Measurements from ENCODE around the gene SH3PXD2A. TPM values are rescaled to one million over a fixed set of nuclear protein-coding genes. Genes with fewer than 3 reads are reported as not detected.

Gene SH3PXD2A
- total and polyA plus RNA-seq, 2 donors (not counting 1 experiment from before 2014, with no cell fraction given), result 3.2 to 33.5 TPM

- no peak overlapping the region for H3K9ac ChIP-seq (ENCODE audit: low read length)
- no peaks in the 10 kb centered on the region for H3K4me1 Mint-ChIP-seq
- peaks cover 37% of the 10 kb centered on the region for H3K27me3 Mint-ChIP-seq
- no peak overlapping the region for H3K4me3 ChIP-seq (ENCODE audit: control extremely low read depth in 1 of 5, extremely low read depth in 1 of 5, insufficient read depth in 1 of 5, low read depth in 2 of 5, low read length in 4 of 5)
- no peaks in the 10 kb centered on the region for H3K4me1 ChIP-seq (ENCODE audit: control insufficient read depth in 2 of 2, insufficient read depth in 2 of 2, low read length in 2 of 2)
- ChIA-PET POLR2A (no interaction called here), CTCF (interaction anchor here (1.1 kb wide), 1 partner anchor 12 kb away, joined by 3 read pairs; no protein-coding TSS in a partner anchor)
- no peak overlapping the region for H3K27ac Mint-ChIP-seq
- H3K36me3 ChIP-seq (replicated peaks in 1 of 2; ENCODE audit: control extremely low read depth in 1 of 2, control insufficient read depth in 1 of 2, extremely low read depth in 1 of 2, insufficient read depth in 2 of 2, low read length in 1 of 2), result no peaks in the 10 kb centered on the region
- no peak overlapping the region for H3K4me2 ChIP-seq (replicated peaks; ENCODE audit: low read depth, low read length, poor library complexity, severe bottlenecking)
- no peak for DNase-seq
- ATAC-seq (ENCODE audit: low read depth), result no peak
- H3K79me2 ChIP-seq (ENCODE audit: control insufficient read depth, insufficient read depth, low read length), result no peaks in the 10 kb centered on the region
- no peaks in the 10 kb centered on the region for H4K20me1 ChIP-seq (ENCODE audit: control insufficient read depth, insufficient read depth, low read length, poor library complexity, severe bottlenecking)
- WGBS (ENCODE audit: insufficient coverage), result 70% methylated on average over 8 of the region's 9 CpGs
- no peaks in the 10 kb centered on the region for H3K9me3 ChIP-seq (ENCODE audit: control extremely low read depth in 1 of 3, control insufficient read depth in 2 of 3, insufficient read depth in 1 of 3, low read length in 2 of 3)
- no peak for TF ChIP-seq CTCF (IDR thresholded peaks at IDR 0.05)
- TF ChIP-seq EZH2 (IDR thresholded peaks at IDR 0.05; ENCODE audit: borderline replicate concordance, insufficient read depth, low read depth, low read length, poor library complexity, severe bottlenecking), result no peak
- intact Hi-C loops (cut with micrococcal nuclease), result no loop called here
- no peak overlapping the region for H2AFZ ChIP-seq (ENCODE audit: insufficient read depth, low read depth, low read length, poor library complexity, severe bottlenecking)
- no peak overlapping the region for H3K4me3 Mint-ChIP-seq
- no peak overlapping the region for H3K27ac ChIP-seq (ENCODE audit: low read length in 2 of 2)
- no peaks in the 10 kb centered on the region for H3K9me3 Mint-ChIP-seq (ENCODE audit: insufficient read depth)
- H3K27me3 ChIP-seq (replicated peaks in 1 of 4; ENCODE audit: control extremely low read depth in 1 of 4, control insufficient read depth in 3 of 4, insufficient read depth in 4 of 4, low read length in 3 of 4), result peaks cover 0 to 15% (median 0%) of the 10 kb centered on the region in 4 experiments
These were observed 70.5 kb downstream of the SH3PXD2A start for GRCh38 chr10:103784723-103785418.

- no peak overlapping the region for H2AFZ ChIP-seq (ENCODE audit: insufficient read depth, low read depth, low read length, poor library complexity, severe bottlenecking)
- no peak for TF ChIP-seq EZH2 (IDR thresholded peaks at IDR 0.05; ENCODE audit: borderline replicate concordance, insufficient read depth, low read depth, low read length, poor library complexity, severe bottlenecking)
- TF ChIP-seq CTCF (IDR thresholded peaks at IDR 0.05), result no peak
- peaks cover 0 to 19% (median 0%) of the 10 kb centered on the region in 4 experiments for H3K27me3 ChIP-seq (replicated peaks in 1 of 4; ENCODE audit: control extremely low read depth in 1 of 4, control insufficient read depth in 3 of 4, insufficient read depth in 4 of 4, low read length in 3 of 4)
- H3K9ac ChIP-seq (ENCODE audit: low read length), result no peak overlapping the region
- Mint-ChIP-seq H3K27ac (no peak overlapping the region), H3K4me1 (no peaks in the 10 kb centered on the region), H3K4me3 (no peak overlapping the region), H3K27me3 (peaks cover 37% of the 10 kb centered on the region), H3K9me3 (ENCODE audit: insufficient read depth) (no peaks in the 10 kb centered on the region)
- no peak overlapping the region for H3K4me3 ChIP-seq (ENCODE audit: control extremely low read depth in 1 of 5, extremely low read depth in 1 of 5, insufficient read depth in 1 of 5, low read depth in 2 of 5, low read length in 4 of 5)
- H3K36me3 ChIP-seq (replicated peaks in 1 of 2; ENCODE audit: control extremely low read depth in 1 of 2, control insufficient read depth in 1 of 2, extremely low read depth in 1 of 2, insufficient read depth in 2 of 2, low read length in 1 of 2), result no peaks in the 10 kb centered on the region
- intact Hi-C loops (cut with micrococcal nuclease), result no loop called here
- no peak overlapping the region for H3K4me2 ChIP-seq (replicated peaks; ENCODE audit: low read depth, low read length, poor library complexity, severe bottlenecking)
- no peaks in the 10 kb centered on the region for H3K4me1 ChIP-seq (ENCODE audit: control insufficient read depth in 2 of 2, insufficient read depth in 2 of 2, low read length in 2 of 2)
- H4K20me1 ChIP-seq (ENCODE audit: control insufficient read depth, insufficient read depth, low read length, poor library complexity, severe bottlenecking), result no peaks in the 10 kb centered on the region
- WGBS (ENCODE audit: insufficient coverage), result 95% methylated on average over 4 of the region's 8 CpGs
- H3K27ac ChIP-seq (ENCODE audit: low read length in 2 of 2), result no peak overlapping the region
- no peaks in the 10 kb centered on the region for H3K9me3 ChIP-seq (ENCODE audit: control extremely low read depth in 1 of 3, control insufficient read depth in 2 of 3, insufficient read depth in 1 of 3, low read length in 2 of 3)
- no peak for ATAC-seq (ENCODE audit: low read depth)
- H3K79me2 ChIP-seq (ENCODE audit: control insufficient read depth, insufficient read depth, low read length), result no peaks in the 10 kb centered on the region
- DNase-seq, result no peak
- ChIA-PET CTCF (no interaction called here), POLR2A (no interaction called here)
These were observed 71.3 kb downstream of the SH3PXD2A start for GRCh38 chr10:103784089-103784488.
